GM12891 (cell line): Measurements from ENCODE around the gene SLC22A4.

ENCODE experiments used
- POLR2A ChIP-seq: IDR thresholded peaks from 2 replicates; pipeline ENCODE4 v1.6.1; 2011; ENCODE audit warnings: low read depth, low read length, control low read depth
- TAF1 ChIP-seq: IDR thresholded peaks from 2 replicates; pipeline ENCODE4 v1.6.1; 2011; ENCODE audit warnings: low read depth, low read length, control low read depth

GRCh38 chr5:132363431-132364112, 69.4 kb downstream of the SLC22A4 start:
- TF ChIP-seq POLR2A (no peak), TAF1 (no peak)
